Ovary (tissue), 3 donors: ENCODE results near the gene CHAC1.

Experiments
- CTCF ChIP-seq, 3 donors: fragments of 450-650 bp in 2 of 3; fragments of 200-600 bp in 1 of 3; IDR thresholded peaks; one replicate each; pipeline versions ENCODE4 v1.5.1 to v1.8.0; 2016 to 2022; ENCODE audit warnings: antibody characterized with exemption in 3 of 3, mild to moderate bottlenecking in 1 of 3
- POLR2A ChIP-seq: fragments of 450-650 bp; IDR thresholded peaks from one replicate; pipeline ENCODE4 v1.6.1; 2017; ENCODE audit warnings: antibody characterized with exemption, mild to moderate bottlenecking, moderate library complexity
- donor health status: DM: no; HTN: no; CAD: no.

- TF ChIP-seq POLR2A (no peak), CTCF (IDR thresholded peaks at IDR 0.05) (no peak)
Observed at GRCh38 chr15:40990080-40990479, 36.8 kb downstream of the CHAC1 start.
